ENCODE data around the gene NHEJ1.

NHEJ1 gene

GRCh38 chr2:219112651-219113338 lies 47.8 kb downstream of the NHEJ1 start:
- no peaks in the 10 kb centered on the region for H3K36me3 ChIP-seq (ENCODE audit: insufficient read depth, low read length)
- no peaks in the 10 kb centered on the region for H3K4me1 ChIP-seq (ENCODE audit: insufficient read depth, low read length)
- H3K27ac ChIP-seq (ENCODE audit: low read depth, low read length): no peak overlapping the region
- no peaks in the 10 kb centered on the region for H3K9me3 ChIP-seq (ENCODE audit: low read length)
- no peaks in the 10 kb centered on the region for H3K27me3 ChIP-seq (ENCODE audit: control insufficient read depth in 1 of 2, insufficient read depth in 2 of 2, low read length in 2 of 2)
- no peak overlapping the region for H3K4me3 ChIP-seq (ENCODE audit: low read depth in 1 of 2, low read length in 2 of 2)
- H3K9ac ChIP-seq (ENCODE audit: low read length): no peak overlapping the region

- H3K36me3 ChIP-seq (ENCODE audit: insufficient read depth, low read length): no peaks in the 10 kb centered on the region
- H3K9ac ChIP-seq (ENCODE audit: low read length): no peak overlapping the region
- no peak overlapping the region for H3K4me3 ChIP-seq (ENCODE audit: low read depth in 1 of 2, low read length in 2 of 2)
- no peak overlapping the region for H3K27ac ChIP-seq (ENCODE audit: low read depth, low read length)
- H3K4me1 ChIP-seq (ENCODE audit: insufficient read depth, low read length): no peaks in the 10 kb centered on the region
- no peaks in the 10 kb centered on the region for H3K27me3 ChIP-seq (ENCODE audit: control insufficient read depth in 1 of 2, insufficient read depth in 2 of 2, low read length in 2 of 2)
- H3K9me3 ChIP-seq (ENCODE audit: low read length): no peaks in the 10 kb centered on the region
Measured at GRCh38 chr2:219112062-219112406, 48.6 kb downstream of the NHEJ1 start.

- H3K27ac ChIP-seq (ENCODE audit: low read depth, low read length): no peak overlapping the region
Measured at GRCh38 chr2:219111375-219112061, 49.1 kb downstream of the NHEJ1 start.

GRCh38 chr2:219109471-219109870 lies 51.1 kb downstream of the NHEJ1 start:
- Histone ChIP-seq H3K4me1 (ENCODE audit: insufficient read depth, low read length) (no peaks in the 10 kb centered on the region), H3K9me3 (ENCODE audit: low read length) (no peaks in the 10 kb centered on the region), H3K4me3 (ENCODE audit: low read depth in 1 of 2, low read length in 2 of 2) (no peak overlapping the region), H3K27me3 (ENCODE audit: control insufficient read depth in 1 of 2, insufficient read depth in 2 of 2, low read length in 2 of 2) (no peaks in the 10 kb centered on the region), H3K27ac (ENCODE audit: low read depth, low read length) (no peak overlapping the region), H3K9ac (ENCODE audit: low read length) (no peak overlapping the region), H3K36me3 (ENCODE audit: insufficient read depth, low read length) (no peaks in the 10 kb centered on the region)

More at GRCh38 chr2:219111375-219112061, 49.1 kb downstream of the NHEJ1 start:
- no peaks in the 10 kb centered on the region for H3K27me3 ChIP-seq (ENCODE audit: control insufficient read depth in 1 of 2, insufficient read depth in 2 of 2, low read length in 2 of 2)
- H3K36me3 ChIP-seq (ENCODE audit: insufficient read depth, low read length): no peaks in the 10 kb centered on the region
- H3K4me3 ChIP-seq (ENCODE audit: low read depth in 1 of 2, low read length in 2 of 2): no peak overlapping the region
- no peaks in the 10 kb centered on the region for H3K9me3 ChIP-seq (ENCODE audit: low read length)
- H3K4me1 ChIP-seq (ENCODE audit: insufficient read depth, low read length): no peaks in the 10 kb centered on the region
- no peak overlapping the region for H3K9ac ChIP-seq (ENCODE audit: low read length)

GRCh38 chr2:219107758-219108157 lies 52.9 kb downstream of the NHEJ1 start:
- H3K4me1 ChIP-seq (ENCODE audit: insufficient read depth, low read length): no peaks in the 10 kb centered on the region
- no peaks in the 10 kb centered on the region for H3K36me3 ChIP-seq (ENCODE audit: insufficient read depth, low read length)
- H3K27me3 ChIP-seq (ENCODE audit: control insufficient read depth in 1 of 2, insufficient read depth in 2 of 2, low read length in 2 of 2): no peaks in the 10 kb centered on the region
- no peak overlapping the region for H3K9ac ChIP-seq (ENCODE audit: low read length)
- no peak overlapping the region for H3K4me3 ChIP-seq (ENCODE audit: low read depth in 1 of 2, low read length in 2 of 2)
- no peak overlapping the region for H3K27ac ChIP-seq (ENCODE audit: low read depth, low read length)
- no peaks in the 10 kb centered on the region for H3K9me3 ChIP-seq (ENCODE audit: low read length)

- Histone ChIP-seq H3K4me1 (ENCODE audit: insufficient read depth, low read length) (no peaks in the 10 kb centered on the region), H3K27me3 (ENCODE audit: control insufficient read depth in 1 of 2, insufficient read depth in 2 of 2, low read length in 2 of 2) (no peaks in the 10 kb centered on the region), H3K4me3 (ENCODE audit: low read depth in 1 of 2, low read length in 2 of 2) (no peak overlapping the region), H3K9ac (ENCODE audit: low read length) (no peak overlapping the region), H3K36me3 (ENCODE audit: insufficient read depth, low read length) (no peaks in the 10 kb centered on the region), H3K9me3 (ENCODE audit: low read length) (no peaks in the 10 kb centered on the region), H3K27ac (ENCODE audit: low read depth, low read length) (no peak overlapping the region)
Measured at GRCh38 chr2:219106251-219106650, 54.4 kb downstream of the NHEJ1 start.

- H3K4me1 ChIP-seq (ENCODE audit: insufficient read depth, low read length): no peaks in the 10 kb centered on the region
- H3K27me3 ChIP-seq (ENCODE audit: control insufficient read depth in 1 of 2, insufficient read depth in 2 of 2, low read length in 2 of 2): no peaks in the 10 kb centered on the region
- H3K9ac ChIP-seq (ENCODE audit: low read length): no peak overlapping the region
- no peaks in the 10 kb centered on the region for H3K36me3 ChIP-seq (ENCODE audit: insufficient read depth, low read length)
- no peak overlapping the region for H3K4me3 ChIP-seq (ENCODE audit: low read depth in 1 of 2, low read length in 2 of 2)
- no peaks in the 10 kb centered on the region for H3K9me3 ChIP-seq (ENCODE audit: low read length)
- no peak overlapping the region for H3K27ac ChIP-seq (ENCODE audit: low read depth, low read length)
Measured at GRCh38 chr2:219104107-219105035, 56.2 kb downstream of the NHEJ1 start.

GRCh38 chr2:219099329-219099728 lies 61.3 kb downstream of the NHEJ1 start:
- no peaks in the 10 kb centered on the region for H3K9me3 ChIP-seq (ENCODE audit: low read length)
- H3K36me3 ChIP-seq (ENCODE audit: insufficient read depth, low read length): no peaks in the 10 kb centered on the region
- H3K27ac ChIP-seq (ENCODE audit: low read depth, low read length): no peak overlapping the region
- no peaks in the 10 kb centered on the region for H3K4me1 ChIP-seq (ENCODE audit: insufficient read depth, low read length)
- no peak overlapping the region for H3K9ac ChIP-seq (ENCODE audit: low read length)
- H3K4me3 ChIP-seq (ENCODE audit: low read depth in 1 of 2, low read length in 2 of 2): no peak overlapping the region
- no peaks in the 10 kb centered on the region for H3K27me3 ChIP-seq (ENCODE audit: control insufficient read depth in 1 of 2, insufficient read depth in 2 of 2, low read length in 2 of 2)

GRCh38 chr2:219095406-219095935 lies 65.1 kb downstream of the NHEJ1 start:
- no peaks in the 10 kb centered on the region for H3K4me1 ChIP-seq (ENCODE audit: insufficient read depth, low read length)
- no peak overlapping the region for H3K27ac ChIP-seq (ENCODE audit: low read depth, low read length)
- H3K27me3 ChIP-seq (ENCODE audit: control insufficient read depth in 1 of 2, insufficient read depth in 2 of 2, low read length in 2 of 2): no peaks in the 10 kb centered on the region
- H3K9me3 ChIP-seq (ENCODE audit: low read length): no peaks in the 10 kb centered on the region
- no peaks in the 10 kb centered on the region for H3K36me3 ChIP-seq (ENCODE audit: insufficient read depth, low read length)
- H3K9ac ChIP-seq (ENCODE audit: low read length): no peak overlapping the region
- H3K4me3 ChIP-seq (ENCODE audit: low read depth in 1 of 2, low read length in 2 of 2): no peak overlapping the region

- no peaks in the 10 kb centered on the region for H3K27me3 ChIP-seq (ENCODE audit: control insufficient read depth in 1 of 2, insufficient read depth in 2 of 2, low read length in 2 of 2)
- no peak overlapping the region for H3K4me3 ChIP-seq (ENCODE audit: low read depth in 1 of 2, low read length in 2 of 2)
- H3K36me3 ChIP-seq (ENCODE audit: insufficient read depth, low read length): no peaks in the 10 kb centered on the region
- H3K4me1 ChIP-seq (ENCODE audit: insufficient read depth, low read length): no peaks in the 10 kb centered on the region
- H3K27ac ChIP-seq (ENCODE audit: low read depth, low read length): no peak overlapping the region
- H3K9ac ChIP-seq (ENCODE audit: low read length): no peak overlapping the region
- H3K9me3 ChIP-seq (ENCODE audit: low read length): no peaks in the 10 kb centered on the region
Measured at GRCh38 chr2:219094171-219094570, 66.4 kb downstream of the NHEJ1 start.
